Endodermal cell (in vitro differentiated cells): ENCODE results near the gene GABBR1. TPM values are rescaled to one million over a fixed set of nuclear protein-coding genes. Genes with fewer than 3 reads are reported as not detected.
"Not testable (repeated sequence)": the region's sequence is repeated elsewhere in the genome, so short reads cannot be mapped to it uniquely, and the experiment has no call there.

ENCODE experiments used
- DNase-seq: peaks from one replicate; pipeline ENCODE4 v3.0.0-alpha.2; 2017
- H3K27ac ChIP-seq: 2 replicates; pipeline ENCODE4 v1.5.1; 2013; ENCODE audit warnings: mild to moderate bottlenecking, low read depth, low read length, moderate library complexity
- H3K27me3 ChIP-seq: 2 replicates; pipeline ENCODE4 v1.6.1; 2013; ENCODE audit warnings: mild to moderate bottlenecking, low read length, moderate library complexity; ENCODE audit not compliant: insufficient read depth, control insufficient read depth, poor library complexity, severe bottlenecking
- H3K36me3 ChIP-seq: 2 replicates; pipeline ENCODE4 v1.7.0; 2013; ENCODE audit warnings: mild to moderate bottlenecking, low read length, moderate library complexity; ENCODE audit not compliant: control insufficient read depth, insufficient read depth
- H3K4me1 ChIP-seq: one replicate; pipeline ENCODE4 v1.7.0; 2013; ENCODE audit warnings: low read length; ENCODE audit not compliant: control insufficient read depth, insufficient read depth
- H3K4me3 ChIP-seq: 2 replicates; pipeline ENCODE4 v1.5.1; 2013; ENCODE audit warnings: mild to moderate bottlenecking, low read length, moderate library complexity
- H3K9ac ChIP-seq: 2 replicates; pipeline ENCODE4 v1.6.1; 2013; ENCODE audit warnings: mild to moderate bottlenecking, low read length, moderate library complexity; ENCODE audit not compliant: poor library complexity, severe bottlenecking; ENCODE audit errors: extremely low read depth
- H3K9me3 ChIP-seq: 2 replicates; pipeline ENCODE4 v1.6.1; 2013; ENCODE audit warnings: mild to moderate bottlenecking, low read length, moderate library complexity; ENCODE audit not compliant: control insufficient read depth
- H3K27ac Mint-ChIP-seq: 2 replicates; pipeline ENCODE4 v1.8.0; 2020; ENCODE audit warnings: mixed read lengths
- H3K27me3 Mint-ChIP-seq: 2 replicates; pipeline ENCODE4 v1.8.0; 2021; ENCODE audit warnings: mild to moderate bottlenecking, mixed read lengths; ENCODE audit not compliant: insufficient read depth
- H3K36me3 Mint-ChIP-seq: 2 replicates; pipeline ENCODE4 v1.8.0; 2020; ENCODE audit warnings: low read depth, mixed read lengths
- H3K4me1 Mint-ChIP-seq: 2 replicates; pipeline ENCODE4 v1.8.0; 2020; ENCODE audit warnings: mixed read lengths
- H3K4me3 Mint-ChIP-seq: 2 replicates; pipeline ENCODE4 v1.8.0; 2020; ENCODE audit warnings: mild to moderate bottlenecking, moderate library complexity, mixed read lengths
- H3K9me3 Mint-ChIP-seq: 2 replicates; pipeline ENCODE4 v1.8.0; 2020; ENCODE audit warnings: mild to moderate bottlenecking, mixed read lengths
- WGBS, 2 experiments: methylation state at CpG; one replicate each; pipeline versions ENCODE4 v1.1.5 to v1.1.7; 2013; ENCODE audit warnings: missing lambda C conversion rate in 2 of 2, mixed read lengths in 1 of 2; ENCODE audit not compliant: insufficient coverage in 1 of 2, insufficient read length in 1 of 2; 5-methylcytosine and 5-hydroxymethylcytosine counted together
- total RNA-seq, 2 donors: library from RNA; stranded (reverse); fragmentation: NEBNext Ultra II Directional in 1 of 2; extraction: Animal tissue kit (Norgen Biotek cat#: 25700) in 1 of 2; gene quantifications; 2 replicates in 1 of 2; 3 replicates in 1 of 2; pipeline ENCODE4 v1.2.1, GENCODE V29; 2021
- TF ChIP-seq, protein P1 (sequence below): fragments of 200-600 bp; sonication (generic); conservative IDR thresholded peaks from 2 replicates; pipeline ENCODE4 v1.5.0; 2021; ENCODE audit warnings: antibody characterized with exemption, mild to moderate bottlenecking

The GABBR1 gene
- total RNA-seq, 2 donors from 2014 or later, result 81.8 to 99.1 TPM

DNA sequence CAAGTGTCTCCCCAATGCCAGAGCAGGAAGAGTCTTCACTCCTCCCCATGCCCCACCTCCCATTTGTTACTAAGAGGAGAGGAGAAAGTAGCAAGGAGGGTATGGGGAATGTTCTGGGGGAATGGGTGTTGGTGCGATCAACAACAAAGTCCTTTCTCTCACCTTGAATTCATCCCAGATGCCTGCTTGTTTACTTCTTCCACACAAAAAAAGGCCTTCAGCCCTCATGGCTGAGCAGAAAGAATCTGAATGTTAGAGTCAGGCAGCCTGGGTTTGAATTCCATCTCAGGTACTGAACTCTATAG is 33.8 kb upstream of the GABBR1 start:
- H3K27me3 Mint-ChIP-seq, result peaks cover 5% of the 10 kb centered on the region
- no peaks in the 10 kb centered on the region for H3K9me3 Mint-ChIP-seq
- H3K9ac ChIP-seq, result no peak overlapping the region
- H3K4me3 ChIP-seq, result no peak overlapping the region
- WGBS, 2 experiments, result 50% methylated on average over 1 of the region's 1 CpG; no CpG with 5 or more reads in 1 of the 2 experiments
- no peak overlapping the region for H3K4me3 Mint-ChIP-seq
- peaks cover 36% of the 10 kb centered on the region for H3K4me1 Mint-ChIP-seq
- TF ChIP-seq, protein P1, sequence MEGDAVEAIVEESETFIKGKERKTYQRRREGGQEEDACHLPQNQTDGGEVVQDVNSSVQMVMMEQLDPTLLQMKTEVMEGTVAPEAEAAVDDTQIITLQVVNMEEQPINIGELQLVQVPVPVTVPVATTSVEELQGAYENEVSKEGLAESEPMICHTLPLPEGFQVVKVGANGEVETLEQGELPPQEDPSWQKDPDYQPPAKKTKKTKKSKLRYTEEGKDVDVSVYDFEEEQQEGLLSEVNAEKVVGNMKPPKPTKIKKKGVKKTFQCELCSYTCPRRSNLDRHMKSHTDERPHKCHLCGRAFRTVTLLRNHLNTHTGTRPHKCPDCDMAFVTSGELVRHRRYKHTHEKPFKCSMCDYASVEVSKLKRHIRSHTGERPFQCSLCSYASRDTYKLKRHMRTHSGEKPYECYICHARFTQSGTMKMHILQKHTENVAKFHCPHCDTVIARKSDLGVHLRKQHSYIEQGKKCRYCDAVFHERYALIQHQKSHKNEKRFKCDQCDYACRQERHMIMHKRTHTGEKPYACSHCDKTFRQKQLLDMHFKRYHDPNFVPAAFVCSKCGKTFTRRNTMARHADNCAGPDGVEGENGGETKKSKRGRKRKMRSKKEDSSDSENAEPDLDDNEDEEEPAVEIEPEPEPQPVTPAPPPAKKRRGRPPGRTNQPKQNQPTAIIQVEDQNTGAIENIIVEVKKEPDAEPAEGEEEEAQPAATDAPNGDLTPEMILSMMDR, result no peak
- DNase-seq, result peak; percentile 80
- no peaks in the 10 kb centered on the region for H3K27me3 ChIP-seq
- H3K9me3 ChIP-seq, result no peaks in the 10 kb centered on the region
- no peaks in the 10 kb centered on the region for H3K36me3 Mint-ChIP-seq
- H3K36me3 ChIP-seq, result no peaks in the 10 kb centered on the region
- no peaks in the 10 kb centered on the region for H3K4me1 ChIP-seq
- H3K27ac ChIP-seq, result no peak overlapping the region
- peak overlapping the region; percentile 85 for H3K27ac Mint-ChIP-seq

DNA sequence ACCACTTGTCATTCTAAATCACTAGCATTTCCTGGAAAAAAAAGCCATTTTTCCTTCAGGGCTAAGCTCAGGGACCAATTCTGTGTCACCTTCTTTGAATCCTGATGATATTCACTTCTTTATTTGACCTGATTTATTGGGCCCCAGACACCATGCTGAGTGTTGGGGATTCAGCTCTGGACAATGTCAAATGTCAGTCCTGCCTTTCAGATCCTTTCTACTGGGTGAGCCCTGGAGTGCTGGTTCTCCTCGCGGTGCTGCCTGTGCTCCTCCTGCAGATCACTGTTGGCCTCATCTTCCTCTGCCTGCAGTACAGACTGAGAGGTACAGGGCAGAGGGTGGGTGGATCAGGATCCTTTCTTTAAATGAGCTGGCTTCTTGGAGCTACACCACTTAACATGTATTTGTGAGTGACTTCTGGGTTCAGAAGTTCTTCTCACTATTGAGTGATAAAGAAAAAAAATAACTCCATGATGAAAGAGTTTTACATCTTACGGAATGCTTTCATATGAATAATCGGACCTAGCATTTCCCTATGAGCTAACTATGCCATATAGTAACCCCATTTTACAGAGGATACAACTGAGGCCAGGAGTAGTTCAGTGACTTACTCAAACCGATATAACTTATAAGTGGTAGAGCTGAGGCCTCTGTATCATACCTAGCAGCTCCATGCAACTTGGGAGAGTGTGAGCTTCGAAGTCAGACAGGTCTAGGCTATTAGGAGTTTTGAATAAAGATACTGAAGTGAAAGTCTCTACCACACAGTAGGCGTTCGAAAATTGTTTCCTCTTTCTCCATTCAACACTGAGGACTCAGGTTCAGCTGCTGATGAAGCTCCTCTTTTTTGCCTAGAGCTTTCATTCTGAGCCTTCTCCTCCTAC is 33.2 kb upstream of the GABBR1 start:
- no peak overlapping the region for H3K4me3 ChIP-seq
- 60 to 63% methylated on average over 8 of the region's 8 CpGs for WGBS, 2 experiments
- peaks cover 5% of the 10 kb centered on the region for H3K27me3 Mint-ChIP-seq
- TF ChIP-seq, protein P1, result no peak
- no peaks in the 10 kb centered on the region for H3K4me1 ChIP-seq
- peak; percentile 73 for DNase-seq
- peak overlapping the region; percentile 85 for H3K27ac Mint-ChIP-seq
- no peak overlapping the region for H3K4me3 Mint-ChIP-seq
- H3K4me1 Mint-ChIP-seq, result peaks cover 38% of the 10 kb centered on the region
- H3K9me3 ChIP-seq, result no peaks in the 10 kb centered on the region
- H3K27ac ChIP-seq, result no peak overlapping the region
- H3K36me3 ChIP-seq, result no peaks in the 10 kb centered on the region
- H3K36me3 Mint-ChIP-seq, result no peaks in the 10 kb centered on the region
- H3K9ac ChIP-seq, result no peak overlapping the region
- no peaks in the 10 kb centered on the region for H3K9me3 Mint-ChIP-seq
- H3K27me3 ChIP-seq, result no peaks in the 10 kb centered on the region

DNA sequence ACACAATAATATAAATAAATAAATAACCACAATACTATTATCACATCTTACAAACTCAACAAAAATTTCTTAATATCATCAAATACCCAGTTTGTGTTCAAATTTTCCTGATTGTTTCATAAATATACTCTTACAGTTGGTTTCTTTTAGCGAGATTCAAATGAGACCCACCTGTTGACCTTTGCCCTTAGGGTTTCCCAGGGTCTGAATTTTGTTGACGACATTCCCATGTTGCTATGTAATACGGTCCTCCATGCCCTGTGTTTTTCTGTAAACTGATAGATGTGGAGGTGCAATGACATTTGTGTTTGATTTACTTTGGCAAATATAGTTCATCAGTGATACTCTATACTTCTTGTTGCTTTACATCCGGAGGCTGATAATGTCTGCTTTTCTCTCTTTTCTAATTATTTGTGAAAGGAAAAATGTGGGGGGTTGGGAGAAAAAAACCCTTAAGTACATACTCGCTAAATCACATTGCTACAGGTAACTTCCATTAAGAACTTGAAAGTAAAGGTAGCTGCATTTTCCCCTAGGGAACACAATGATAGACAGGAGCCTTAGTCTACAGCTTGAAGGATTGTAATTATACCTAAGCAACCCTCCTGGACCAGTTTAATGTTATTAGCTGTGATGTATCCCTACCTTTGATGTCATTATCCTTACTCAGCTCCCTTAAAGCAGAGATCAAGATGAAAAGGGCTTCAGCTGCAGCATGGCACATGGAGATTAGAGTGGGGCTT is 30.5 kb upstream of the GABBR1 start:
- Histone ChIP-seq H3K36me3 (no peaks in the 10 kb centered on the region), H3K4me1 (no peaks in the 10 kb centered on the region), H3K4me3 (no peak overlapping the region), H3K9ac (no peak overlapping the region), H3K9me3 (no peaks in the 10 kb centered on the region), H3K27me3 (peaks cover 15% of the 10 kb centered on the region), H3K27ac (no peak overlapping the region)
- Mint-ChIP-seq H3K4me1 (peaks cover 41% of the 10 kb centered on the region), H3K4me3 (no peak overlapping the region), H3K27ac (peak overlapping the region; percentile 48), H3K36me3 (no peaks in the 10 kb centered on the region), H3K9me3 (no peaks in the 10 kb centered on the region), H3K27me3 (peaks cover 16% of the 10 kb centered on the region)
- no peak for DNase-seq
- TF ChIP-seq, protein P1, result no peak
- WGBS, 2 experiments, result 83% methylated on average over 2 to 5 of the region's 5 CpGs

DNA sequence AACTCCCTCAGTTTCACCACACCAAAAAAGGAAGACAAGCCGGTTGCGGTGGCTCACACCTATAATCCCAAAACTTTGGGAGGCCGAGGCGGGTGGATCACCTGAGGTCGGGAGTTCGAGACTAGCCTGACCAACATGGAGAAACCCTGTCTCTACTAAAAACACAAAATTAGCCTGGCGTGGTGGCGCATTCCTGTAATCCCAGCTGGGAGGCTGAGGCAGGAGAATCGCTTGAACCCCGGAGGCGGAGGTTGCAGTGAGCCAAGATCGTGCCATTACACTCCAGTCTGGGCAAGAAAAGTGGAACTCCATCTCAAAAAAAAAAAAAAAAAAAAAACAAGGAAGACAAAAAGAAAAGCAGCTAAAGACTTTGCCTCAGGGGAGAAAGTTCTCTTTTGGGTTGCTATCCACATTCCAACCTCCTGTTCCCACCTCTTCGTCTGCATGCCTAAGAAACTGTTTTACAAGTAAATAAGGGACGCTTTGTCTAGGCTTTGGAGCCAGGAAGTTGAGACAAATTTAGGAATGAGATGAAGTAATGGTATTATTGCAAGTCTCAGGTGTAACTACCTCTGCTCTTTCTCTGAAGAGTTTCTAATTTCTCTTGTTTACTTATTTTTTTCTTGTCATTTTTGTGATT is 28.6 kb upstream of the GABBR1 start:
- H3K27ac Mint-ChIP-seq, result peak overlapping the region; percentile 93
- H3K4me3 Mint-ChIP-seq, DNase-seq: not testable (repeated sequence)

More for the DNA sequence above, 28.6 kb upstream of the GABBR1 start:
- not testable (repeated sequence) for H3K27ac ChIP-seq, H3K9me3 Mint-ChIP-seq, H3K4me3 ChIP-seq, H3K4me1 ChIP-seq, H3K36me3 ChIP-seq, H3K36me3 Mint-ChIP-seq, H3K9ac ChIP-seq, H3K9me3 ChIP-seq
- peaks cover 26% of the 10 kb centered on the region for H3K4me1 Mint-ChIP-seq
- peaks cover 29% of the 10 kb centered on the region for H3K27me3 Mint-ChIP-seq
- peaks cover 32% of the 10 kb centered on the region for H3K27me3 ChIP-seq
- 22 to 51% methylated on average over 4 to 14 of the region's 14 CpGs for WGBS, 2 experiments
